Measurements from ENCODE around the gene DCDC2. TPM values are rescaled to one million over a fixed set of nuclear protein-coding genes. Genes with fewer than 3 reads are reported as not detected.

DCDC2 gene
- total and polyA plus RNA-seq, 10 donors = 0.02 to 0.03 TPM; not detected in 8

GRCh38 chr6:24327756-24328155, 30.1 kb downstream of the DCDC2 start:
- H3K27ac ChIP-seq = no peak overlapping the region
- H3K27me3 ChIP-seq (replicated peaks in 1 of 7) = no peaks in the 10 kb centered on the region
- no peaks in the 10 kb centered on the region for H3K9me3 ChIP-seq
- H3K36me3 ChIP-seq = no peaks in the 10 kb centered on the region
- intact Hi-C loops (cut with DNase I; ENCODE audit: low total_unique reads) = no loop called here
- no peak overlapping the region for H3K4me3 ChIP-seq
- 91 to 97% (median 94%) methylated on average over 4 of the region's 4 CpGs for WGBS, 5 donors
- DNase-seq = no peak
- no peaks in the 10 kb centered on the region for H3K4me1 ChIP-seq
- TF ChIP-seq POLR2A (IDR thresholded peaks at IDR 0.05) (no peak), CTCF (IDR thresholded peaks at IDR 0.05 in 8 of 11, conservative IDR thresholded peaks at IDR 0.05 in 3 of 11) (no peak), POLR2AphosphoS5 (IDR thresholded peaks at IDR 0.05) (no peak)

- H3K27me3 ChIP-seq (replicated peaks in 1 of 7) = no peaks in the 10 kb centered on the region
- H3K4me3 ChIP-seq = no peak overlapping the region
- intact Hi-C loops (cut with DNase I; ENCODE audit: low total_unique reads) = no loop called here
- WGBS, 5 donors = 46 to 72% (median 57%) methylated on average over 1 of the region's 1 CpG
- no peaks in the 10 kb centered on the region for H3K9me3 ChIP-seq
- TF ChIP-seq POLR2AphosphoS5 (IDR thresholded peaks at IDR 0.05) (no peak), CTCF (IDR thresholded peaks at IDR 0.05 in 8 of 11, conservative IDR thresholded peaks at IDR 0.05 in 3 of 11) (no peak), POLR2A (IDR thresholded peaks at IDR 0.05) (no peak)
- H3K27ac ChIP-seq = no peak overlapping the region
- no peak for DNase-seq
- no peaks in the 10 kb centered on the region for H3K4me1 ChIP-seq
- H3K36me3 ChIP-seq = no peaks in the 10 kb centered on the region
These were observed 31.9 kb downstream of the DCDC2 start for GRCh38 chr6:24325978-24326377.

GRCh38 chr6:24324617-24325016, 33.2 kb downstream of the DCDC2 start:
- Histone ChIP-seq H3K27ac (no peak overlapping the region), H3K36me3 (no peaks in the 10 kb centered on the region), H3K4me3 (no peak overlapping the region), H3K4me1 (no peaks in the 10 kb centered on the region), H3K9me3 (no peaks in the 10 kb centered on the region), H3K27me3 (replicated peaks in 1 of 7) (peaks cover 0 to 5% (median 0%) of the 10 kb centered on the region in 7 donors)
- intact Hi-C loops (cut with DNase I; ENCODE audit: low total_unique reads) = no loop called here
- no peak for DNase-seq
- TF ChIP-seq POLR2AphosphoS5 (IDR thresholded peaks at IDR 0.05) = no peak
- no peak for TF ChIP-seq CTCF (IDR thresholded peaks at IDR 0.05 in 8 of 11, conservative IDR thresholded peaks at IDR 0.05 in 3 of 11)
- TF ChIP-seq POLR2A (IDR thresholded peaks at IDR 0.05) = no peak
- WGBS, 5 donors = 82 to 94% (median 89%) methylated on average over 1 of the region's 1 CpG

GRCh38 chr6:24323632-24324337, 34.1 kb downstream of the DCDC2 start:
- WGBS, 5 donors = 66 to 84% (median 76%) methylated on average over 1 of the region's 1 CpG
- Histone ChIP-seq H3K27me3 (replicated peaks in 1 of 7) (peaks cover 0 to 5% (median 0%) of the 10 kb centered on the region in 7 donors), H3K36me3 (no peaks in the 10 kb centered on the region), H3K4me1 (no peaks in the 10 kb centered on the region), H3K27ac (no peak overlapping the region), H3K9me3 (no peaks in the 10 kb centered on the region), H3K4me3 (no peak overlapping the region)
- no peak for DNase-seq
- intact Hi-C loops (cut with DNase I; ENCODE audit: low total_unique reads) = no loop called here
- TF ChIP-seq CTCF (IDR thresholded peaks at IDR 0.05 in 8 of 11, conservative IDR thresholded peaks at IDR 0.05 in 3 of 11) (no peak), POLR2AphosphoS5 (IDR thresholded peaks at IDR 0.05) (no peak), POLR2A (IDR thresholded peaks at IDR 0.05) (no peak)
